Measurements from ENCODE around the gene BANP.

DNA sequence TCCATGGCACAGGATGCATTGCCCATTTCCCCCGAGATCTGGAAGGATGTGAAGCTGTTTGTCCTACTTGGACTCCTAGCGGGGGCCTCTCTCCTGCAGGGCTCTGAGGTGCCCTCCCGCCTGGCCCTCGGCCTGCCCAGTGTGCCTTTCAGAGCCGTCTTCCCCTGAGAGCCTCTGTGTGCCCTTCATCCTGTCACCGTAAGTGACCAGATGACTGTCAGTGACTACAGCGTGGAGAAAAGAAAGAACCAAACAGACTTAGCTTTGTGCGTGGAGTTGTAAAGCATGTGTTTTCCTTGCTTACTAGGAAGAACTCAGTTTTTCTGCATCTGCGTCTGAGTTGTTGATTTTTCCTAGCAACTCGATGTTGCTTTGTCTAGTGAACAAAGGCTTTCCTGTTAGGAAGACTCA is 56.1 kb downstream of the BANP start:
- TF ChIP-seq, protein P1, sequence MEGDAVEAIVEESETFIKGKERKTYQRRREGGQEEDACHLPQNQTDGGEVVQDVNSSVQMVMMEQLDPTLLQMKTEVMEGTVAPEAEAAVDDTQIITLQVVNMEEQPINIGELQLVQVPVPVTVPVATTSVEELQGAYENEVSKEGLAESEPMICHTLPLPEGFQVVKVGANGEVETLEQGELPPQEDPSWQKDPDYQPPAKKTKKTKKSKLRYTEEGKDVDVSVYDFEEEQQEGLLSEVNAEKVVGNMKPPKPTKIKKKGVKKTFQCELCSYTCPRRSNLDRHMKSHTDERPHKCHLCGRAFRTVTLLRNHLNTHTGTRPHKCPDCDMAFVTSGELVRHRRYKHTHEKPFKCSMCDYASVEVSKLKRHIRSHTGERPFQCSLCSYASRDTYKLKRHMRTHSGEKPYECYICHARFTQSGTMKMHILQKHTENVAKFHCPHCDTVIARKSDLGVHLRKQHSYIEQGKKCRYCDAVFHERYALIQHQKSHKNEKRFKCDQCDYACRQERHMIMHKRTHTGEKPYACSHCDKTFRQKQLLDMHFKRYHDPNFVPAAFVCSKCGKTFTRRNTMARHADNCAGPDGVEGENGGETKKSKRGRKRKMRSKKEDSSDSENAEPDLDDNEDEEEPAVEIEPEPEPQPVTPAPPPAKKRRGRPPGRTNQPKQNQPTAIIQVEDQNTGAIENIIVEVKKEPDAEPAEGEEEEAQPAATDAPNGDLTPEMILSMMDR (IDR thresholded peaks at IDR 0.05): no peak
- no peak for TF ChIP-seq POLR2AphosphoS5 (IDR thresholded peaks at IDR 0.05; ENCODE audit: insufficient read depth in 1 of 2, low read depth in 1 of 2)
